Adrenal gland (tissue), 5 donors: ENCODE results near the gene PLA2G2F.

Source experiments
- CTCF ChIP-seq, 6 experiments: fragments of 450-650 bp in 4 of 6; fragments of 200-600 bp in 2 of 6; sonication (generic) in 1 of 6; IDR thresholded peaks; 1 replicate in 5 of 6; 2 replicates in 1 of 6; pipeline versions ENCODE4 v1.5.1 to v1.8.0; 2016 to 2021; ENCODE audit warnings: antibody characterized with exemption in 6 of 6, mild to moderate bottlenecking in 2 of 6, moderate library complexity in 1 of 6
- POLR2A ChIP-seq, 2 donors: fragments of 450-650 bp; IDR thresholded peaks; one replicate each; pipeline ENCODE4 v1.6.1; 2017; ENCODE audit warnings: antibody characterized with exemption in 2 of 2, mild to moderate bottlenecking in 2 of 2, moderate library complexity in 1 of 2
- donor health status: DM: no; HTN: no; CAD: no.

- TF ChIP-seq CTCF (IDR thresholded peaks at IDR 0.05) (no peak), POLR2A (IDR thresholded peaks at IDR 0.05) (no peak)
Measured at GRCh38 chr1:20102875-20103274, 36.2 kb upstream of the PLA2G2F start.
